Esophagus mucosa (tissue), 1 donor: ENCODE measurements around the gene BSPRY. TPM values are rescaled to one million over a fixed set of nuclear protein-coding genes. Genes with fewer than 3 reads are reported as not detected.

Experiments used
- ATAC-seq: fragments of 200-7000 bp; cut with Tn5 transposase; one replicate; pipeline ENCODE4 v1.9.1; 2020
- total RNA-seq: library from RNA; stranded (reverse); gene quantifications from one replicate; pipeline ENCODE4 v1.2.4, GENCODE V29; 2023
- donor health status: DM: yes; HTN: yes; CAD: no.

BSPRY gene
- total RNA-seq = 37.6 TPM

DNA sequence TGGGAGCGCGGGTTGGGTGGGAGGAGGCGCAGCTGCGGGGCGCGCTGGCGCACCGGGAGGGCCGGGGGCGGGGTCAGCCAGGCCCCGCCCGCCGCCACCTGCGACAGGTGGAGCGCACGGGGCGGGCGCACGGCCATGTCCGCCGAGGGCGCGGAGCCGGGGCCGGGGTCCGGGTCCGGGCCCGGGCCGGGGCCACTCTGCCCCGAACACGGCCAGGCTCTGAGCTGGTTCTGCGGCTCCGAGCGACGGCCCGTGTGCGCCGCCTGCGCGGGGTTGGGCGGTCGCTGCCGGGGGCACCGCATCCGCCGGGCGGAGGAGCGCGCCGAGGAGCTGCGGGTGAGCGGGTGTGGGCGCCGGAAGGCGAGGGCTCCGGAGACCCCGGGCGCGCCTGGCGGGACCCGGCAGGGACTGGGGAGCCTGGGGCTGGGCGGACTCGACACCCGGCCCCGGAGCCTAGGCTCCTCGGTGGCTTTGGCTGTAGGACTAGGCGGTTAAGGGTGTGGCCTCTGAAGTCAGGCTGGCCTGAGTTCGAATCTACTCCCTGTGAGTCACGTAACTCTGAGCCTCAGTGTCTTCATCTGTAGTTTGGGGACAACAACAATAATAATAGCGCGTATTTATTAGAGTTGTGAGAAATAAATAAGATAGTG lies at the start of gene BSPRY:
Gene BSPRY (plus strand): TSS at position 97 of the 650 bp plus-strand sequence. CDS start 39 bp downstream, at position 136.
- ATAC-seq = peak; percentile 71

GRCh38 chr9:113299800-113300292 lies 49.5 kb upstream of the BSPRY start:
- ATAC-seq = no peak

DNA sequence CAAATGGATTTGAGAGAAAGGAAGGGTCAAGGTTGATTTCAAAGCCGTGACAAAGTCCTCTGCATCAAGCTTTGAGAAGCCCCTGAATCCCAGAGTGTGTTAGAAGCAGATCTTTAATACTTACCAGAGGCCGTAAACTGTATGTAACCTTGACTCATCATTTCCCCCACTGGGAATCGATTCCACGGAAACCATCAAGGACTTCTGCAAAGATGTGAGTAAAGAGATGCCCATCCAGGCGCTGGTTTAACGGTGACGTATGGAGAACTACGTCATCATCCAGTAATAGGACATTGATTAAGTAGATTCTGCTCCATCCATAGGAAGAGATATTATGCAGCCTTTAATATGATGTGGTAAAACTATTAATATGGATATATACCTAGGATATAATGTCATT lies 47.8 kb upstream of the BSPRY start:
- ATAC-seq = no peak

GRCh38 chr9:113302792-113303418 lies 46.4 kb upstream of the BSPRY start, which contains the start of gene RNF183:
Gene RNF183 (minus strand): TSS chr9:113303376. CDS start chr9:113298184, 5,192 bp downstream.
- ATAC-seq = peak; percentile 84

DNA sequence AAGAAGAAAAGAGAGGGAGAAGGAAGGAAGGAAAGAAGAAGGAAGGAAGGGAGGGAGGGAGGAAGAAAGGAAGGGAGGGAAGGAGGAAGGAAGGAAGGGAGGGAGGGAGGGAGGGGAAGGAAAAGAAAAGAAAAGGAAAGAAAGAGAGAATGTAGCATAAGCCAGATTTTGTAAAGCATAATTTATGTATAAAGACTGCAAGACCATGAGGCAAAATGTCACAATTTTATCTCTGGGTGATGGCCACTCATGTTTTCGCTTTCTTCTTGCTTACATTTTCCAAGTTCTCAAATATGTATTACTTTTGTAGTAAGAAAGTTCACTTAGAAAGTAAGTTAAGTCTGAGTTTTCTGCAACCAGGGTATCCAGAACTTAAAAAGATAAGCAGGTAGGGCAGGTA lies 42.8 kb upstream of the BSPRY start:
- ATAC-seq = no peak

GRCh38 chr9:113307396-113307975 lies 41.9 kb upstream of the BSPRY start:
- ATAC-seq = no peak

- ATAC-seq = peak; percentile 57
These were observed 40.0 kb upstream of the BSPRY start for GRCh38 chr9:113309204-113309813.

DNA sequence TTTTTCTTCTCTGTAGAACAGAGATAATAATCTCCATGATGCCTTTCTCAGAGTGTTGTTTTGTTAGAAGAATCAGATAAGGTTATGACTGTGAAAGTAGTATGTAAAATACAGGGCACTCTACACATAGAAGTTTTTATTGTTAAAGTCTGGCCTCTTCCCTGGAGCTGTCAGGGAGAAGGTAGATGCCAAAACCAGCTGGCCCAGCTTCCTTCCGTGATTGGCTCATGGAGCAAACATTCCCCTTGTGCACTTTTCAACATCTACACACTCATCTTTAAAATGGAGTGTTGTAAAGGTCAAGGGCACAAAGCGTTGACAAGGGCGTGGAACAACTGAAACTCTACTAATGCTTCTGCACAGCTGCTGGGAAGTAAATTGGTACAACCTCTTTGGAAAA lies 38.8 kb upstream of the BSPRY start:
- no peak for ATAC-seq

DNA sequence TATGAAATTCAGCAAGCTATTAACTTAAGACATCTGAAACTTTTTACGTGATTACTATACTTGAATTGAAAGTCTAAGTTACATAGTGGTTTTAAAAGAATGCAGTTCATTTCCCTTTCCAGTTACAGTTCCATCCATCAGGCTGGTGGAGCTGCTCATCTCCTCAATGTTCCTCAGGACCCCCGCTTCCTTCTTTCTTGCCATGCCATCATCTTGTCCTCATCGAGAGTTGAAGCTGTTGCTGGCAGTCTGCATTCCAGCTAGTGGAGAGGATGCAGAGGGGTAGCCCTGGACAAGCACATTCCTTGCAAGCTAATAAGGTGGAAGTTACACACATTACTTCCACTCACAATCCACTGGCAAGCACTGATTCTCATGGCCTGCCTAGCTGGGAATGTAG lies 37.4 kb upstream of the BSPRY start:
- no peak for ATAC-seq

DNA sequence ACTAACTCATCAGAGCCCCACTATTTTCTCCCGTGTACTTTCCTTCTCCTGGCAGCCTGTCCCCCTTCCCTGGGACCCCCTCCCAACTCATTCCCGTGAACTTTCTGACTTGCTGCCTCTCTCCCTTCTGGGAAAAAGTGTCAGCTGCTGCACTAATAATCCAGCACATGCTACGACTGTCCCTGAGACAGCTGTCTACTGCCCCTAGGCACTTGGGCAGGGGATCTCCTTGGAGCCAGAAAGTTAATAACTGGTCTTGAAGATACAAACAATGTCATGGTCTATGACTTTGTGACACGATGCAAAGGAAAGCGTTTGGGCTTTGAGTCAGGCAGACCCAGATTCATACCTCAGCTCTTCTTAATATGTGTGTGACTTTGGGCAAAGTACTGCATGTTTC lies 36.1 kb upstream of the BSPRY start:
- ATAC-seq = no peak

DNA sequence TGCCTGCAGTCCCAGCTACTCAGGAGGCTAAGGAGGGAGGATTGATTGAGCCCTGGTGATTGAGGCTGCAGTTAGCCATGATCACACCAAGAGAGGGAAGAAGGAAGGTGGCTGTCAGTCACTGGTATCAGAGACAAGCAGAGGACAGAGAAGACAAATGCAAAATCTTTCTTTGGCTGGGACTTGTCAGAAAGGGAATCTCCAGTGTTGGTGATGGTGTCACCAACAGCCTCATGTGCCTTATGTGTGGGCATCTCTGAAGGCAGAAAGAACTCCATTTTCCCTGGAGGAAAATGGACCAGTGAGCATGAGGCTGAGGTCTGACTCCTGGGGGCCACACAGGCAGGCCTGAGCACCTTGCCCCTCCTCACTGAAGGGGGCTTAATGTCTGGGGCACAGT lies 34.1 kb upstream of the BSPRY start:
- no peak for ATAC-seq

DNA sequence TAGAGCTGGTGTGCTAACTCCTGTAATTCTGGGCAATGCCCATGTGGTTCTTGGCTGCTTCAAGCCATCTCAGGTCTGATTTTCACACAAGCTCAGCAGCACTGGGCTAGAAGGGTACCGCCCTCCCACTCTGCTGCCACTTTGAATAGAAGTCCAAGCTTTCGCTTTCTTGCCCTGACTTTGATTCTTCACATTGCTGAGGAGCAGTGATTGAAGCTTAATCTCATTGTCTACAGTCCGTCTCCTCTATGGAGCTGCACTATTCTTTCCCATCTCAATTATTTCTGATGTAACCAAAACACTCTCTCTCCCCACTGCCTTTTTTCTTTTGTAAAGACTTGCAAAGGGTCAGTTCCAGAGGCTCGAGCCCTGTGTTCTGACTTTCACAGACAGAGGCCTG lies 33.3 kb upstream of the BSPRY start:
- ATAC-seq = no peak

- no peak for ATAC-seq
These were observed 31.6 kb upstream of the BSPRY start for GRCh38 chr9:113317777-113318176.

DNA sequence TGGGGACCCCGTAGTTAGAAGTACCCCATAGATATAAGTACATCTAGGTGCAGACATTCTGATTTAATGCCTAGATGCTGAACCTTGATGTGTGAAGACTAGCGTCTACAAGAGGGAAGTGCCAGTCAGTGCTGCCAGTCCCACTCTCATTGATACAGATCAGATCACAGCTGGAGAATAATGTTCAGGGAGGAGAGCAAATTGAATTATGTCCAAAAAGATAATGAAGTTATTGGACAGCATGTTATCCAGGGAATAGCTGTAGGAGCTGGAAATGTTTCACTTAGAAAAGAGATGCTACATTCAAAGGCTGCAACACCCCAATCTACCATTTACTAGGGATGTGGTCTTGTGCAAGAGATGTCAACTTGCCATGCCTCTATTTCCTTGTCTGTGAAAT lies 30.3 kb upstream of the BSPRY start:
- no peak for ATAC-seq

- ATAC-seq = no peak
These were observed 29.3 kb upstream of the BSPRY start for GRCh38 chr9:113320051-113320450.

- ATAC-seq = no peak
These were observed 26.7 kb upstream of the BSPRY start for GRCh38 chr9:113322671-113323070.

DNA sequence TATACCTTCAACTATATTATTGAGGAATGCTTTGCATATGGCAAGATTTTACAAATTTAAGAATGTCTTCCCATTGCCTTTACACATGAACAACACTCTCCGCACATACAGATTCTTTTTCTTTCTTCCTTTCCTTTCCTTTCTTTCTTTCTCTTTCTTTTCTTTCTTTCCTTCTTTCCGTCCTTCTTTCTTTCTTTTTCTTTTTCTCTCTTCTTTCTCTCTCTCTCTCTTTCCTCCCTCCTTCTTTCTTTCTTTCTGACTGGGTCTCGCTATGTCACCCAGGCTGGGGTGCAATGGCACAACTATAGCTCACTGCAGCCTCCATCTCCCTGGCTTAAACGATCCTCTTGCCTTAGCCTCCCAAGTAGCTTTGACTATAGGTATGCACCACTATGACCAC lies 23.1 kb upstream of the BSPRY start:
- no peak for ATAC-seq

DNA sequence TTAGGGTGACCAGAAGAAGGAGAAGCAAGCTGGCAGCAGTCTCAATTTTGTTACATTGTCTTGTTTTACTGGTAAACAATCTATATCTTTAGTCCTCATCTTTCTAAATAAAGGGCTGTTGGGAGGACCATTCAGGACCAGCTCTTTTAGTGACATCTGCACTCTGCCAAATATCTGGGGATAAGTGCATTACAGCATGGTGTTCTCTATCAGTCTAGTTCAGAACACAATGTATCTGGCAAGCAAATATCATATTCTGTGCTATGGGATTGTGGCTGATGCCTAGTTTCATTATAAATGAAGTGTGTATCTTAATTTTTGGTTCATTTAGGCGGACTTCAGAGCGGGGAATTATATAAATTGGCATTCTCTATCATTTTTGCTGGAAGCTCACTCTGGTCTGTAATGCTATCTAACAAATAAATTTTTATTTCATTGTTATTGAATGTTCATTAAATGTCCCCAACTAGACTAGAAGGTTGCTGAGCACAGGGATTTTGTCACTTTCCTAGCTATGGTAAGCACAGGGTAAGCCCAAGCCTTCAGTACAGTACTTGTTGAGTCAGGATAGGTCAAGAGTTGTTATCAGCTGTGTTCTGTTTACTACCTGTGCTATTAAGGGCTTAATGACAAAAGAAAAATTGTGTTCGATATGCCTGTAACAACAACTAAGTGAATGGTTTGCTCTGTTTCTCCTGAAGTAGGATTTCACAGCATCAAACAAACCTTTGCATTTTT lies 21.1 kb upstream of the BSPRY start:
- ATAC-seq = no peak

DNA sequence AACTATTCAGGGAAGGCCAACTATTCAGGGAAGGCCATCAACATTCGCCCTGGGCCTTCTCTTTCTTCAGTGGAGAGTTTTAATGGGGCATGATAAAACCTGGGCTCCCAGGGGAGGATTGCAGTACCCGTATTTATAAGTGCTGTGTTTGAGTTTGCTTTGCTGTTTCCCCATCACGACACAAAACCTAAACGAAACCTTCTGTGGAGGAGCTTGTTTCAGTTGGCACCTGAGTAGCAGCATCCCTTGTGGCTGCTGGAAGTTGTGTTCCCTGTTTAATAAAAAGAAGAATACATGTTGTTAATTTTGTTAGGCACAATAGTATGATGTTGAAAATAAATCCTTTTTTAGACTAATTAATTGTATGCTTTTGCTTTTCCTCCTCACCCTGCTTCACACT lies 17.6 kb upstream of the BSPRY start:
- no peak for ATAC-seq

GRCh38 chr9:113337714-113338113 lies 11.6 kb upstream of the BSPRY start:
- ATAC-seq = no peak

DNA sequence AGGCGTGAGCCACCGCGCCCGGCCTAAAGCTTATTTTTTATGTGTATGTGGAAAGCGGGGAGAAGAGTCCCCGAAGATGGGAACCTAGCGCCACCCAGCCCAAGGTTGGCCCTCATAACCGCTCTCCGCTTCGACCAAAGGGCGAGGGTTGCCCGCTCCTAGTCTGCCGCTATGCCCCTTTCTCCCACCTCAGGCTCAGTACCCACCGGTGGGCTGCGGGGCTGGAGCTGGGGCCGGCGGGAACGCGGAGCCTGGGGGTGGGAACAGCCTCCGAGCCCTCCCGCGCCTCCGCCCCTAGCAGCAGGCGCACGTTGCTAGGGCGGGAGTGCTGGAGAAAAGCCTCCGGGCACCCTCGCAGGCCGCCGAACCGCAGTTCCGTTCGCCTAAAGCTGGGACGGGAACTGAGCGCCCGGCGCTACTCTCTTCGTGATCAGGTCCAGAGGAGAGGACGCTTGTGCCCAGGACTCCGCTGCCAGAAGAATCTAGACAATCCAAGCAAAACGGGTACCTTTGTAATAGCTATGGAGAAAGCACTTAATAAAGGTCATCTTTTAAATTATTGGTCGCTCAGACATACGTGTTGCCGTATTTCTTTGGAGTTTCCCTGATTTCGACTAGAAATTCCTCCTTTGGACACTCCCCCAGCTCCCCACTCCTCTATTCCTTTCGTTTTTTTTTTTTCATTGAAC lies 9.2 kb upstream of the BSPRY start, which contains the start of gene WDR31:
Gene WDR31 (minus strand): TSS at position 265 of the 689 bp plus-strand sequence. CDS start 8,253 bp downstream, outside the sequence.
- peak; percentile 85 for ATAC-seq
